H1 (cell line): ENCODE measurements around the gene HMCN1. TPM values are rescaled to one million over a fixed set of nuclear protein-coding genes. Genes with fewer than 3 reads are reported as not detected.

Source experiments
- CTCF ChIA-PET: fragments of 300-600 bp; sonication (Branson Sonifier 250); formaldehyde crosslinking; loops from one replicate; lab custom pipeline; 2021; ENCODE audit not compliant: partially characterized antibody; lab: Charles Lee
- POLR2A ChIA-PET: fragments of 300-600 bp; sonication (Branson Sonifier 250); formaldehyde crosslinking; loops from one replicate; lab custom pipeline; 2021; ENCODE audit warnings: inconsistent platforms; ENCODE audit not compliant: partially characterized antibody; lab: Charles Lee
- DNase-seq, 2 experiments: peaks; one replicate each; pipeline versions ENCODE4 v3.0.0 to v3.0.0-alpha.2; 2010 to 2022; ENCODE audit warnings: low spot score in 2 of 2, low read depth in 1 of 2, mixed read lengths in 1 of 2
- FAIRE-seq: peaks from 2 replicates; lab custom pipeline; 2011; peaks lifted over from hg19 to GRCh38; lab: Jason Lieb, UNC
- H2AFZ ChIP-seq: 2 replicates; pipeline ENCODE4 v1.8.1; 2012; ENCODE audit warnings: low read length, inconsistent platforms
- H2AK5ac ChIP-seq: 2 replicates; pipeline ENCODE4 v1.6.1; 2013; ENCODE audit warnings: low read depth, low read length
- H2BK120ac ChIP-seq: replicated peaks from 2 replicates; pipeline ENCODE3; 2013; ENCODE audit warnings: low read depth, low read length, inconsistent platforms
- H2BK12ac ChIP-seq: 2 replicates; pipeline ENCODE4 v1.6.1; 2013; ENCODE audit warnings: low read depth, low read length
- H2BK15ac ChIP-seq: 2 replicates; pipeline ENCODE4 v1.6.1; 2013; ENCODE audit warnings: low read length
- H2BK20ac ChIP-seq: 2 replicates; pipeline ENCODE4 v1.6.1; 2013; ENCODE audit warnings: low read length
- H2BK5ac ChIP-seq: 2 replicates; pipeline ENCODE4 v1.6.1; 2013; ENCODE audit warnings: low read depth, low read length
- H3K14ac ChIP-seq: 2 replicates; pipeline ENCODE4 v1.6.1; 2013; ENCODE audit warnings: inconsistent platforms; ENCODE audit not compliant: insufficient read length
- H3K18ac ChIP-seq: 2 replicates; pipeline ENCODE4 v1.6.1; 2013; ENCODE audit warnings: low read length; ENCODE audit errors: extremely low read depth
- H3K23ac ChIP-seq: 2 replicates; pipeline ENCODE4 v1.6.1; 2013; ENCODE audit warnings: inconsistent platforms; ENCODE audit not compliant: insufficient read length
- H3K23me2 ChIP-seq: 2 replicates; pipeline ENCODE4 v1.6.1; 2013; ENCODE audit warnings: low read depth, low read length
- H3K27ac ChIP-seq: 2 replicates; pipeline ENCODE4 v1.6.1; 2011; ENCODE audit warnings: low read depth, low read length, inconsistent platforms
- H3K27me3 ChIP-seq, 4 experiments: replicated peaks in 1 of 4; 1 replicate in 1 of 4; 2 replicates in 3 of 4; pipeline versions ENCODE4 v1.6.1 to v1.8.1; 2011 to 2013; ENCODE audit warnings: low read length in 3 of 4, mild to moderate bottlenecking in 3 of 4, inconsistent platforms in 2 of 4, mixed read lengths in 2 of 4, moderate library complexity in 1 of 4; ENCODE audit not compliant: control insufficient read depth in 3 of 4, insufficient read depth in 3 of 4; ENCODE audit errors: extremely low read depth in 1 of 4
- H3K36me3 ChIP-seq, 4 experiments: 2 replicates each; pipeline versions ENCODE4 v1.6.1 to v1.8.1; 2011 to 2013; ENCODE audit warnings: mild to moderate bottlenecking in 4 of 4, low read length in 3 of 4, moderate library complexity in 2 of 4, control low read depth in 1 of 4, inconsistent platforms in 1 of 4; ENCODE audit not compliant: insufficient read depth in 4 of 4, control insufficient read depth in 2 of 4
- H3K4ac ChIP-seq: replicated peaks from 2 replicates; pipeline ENCODE3; 2013; ENCODE audit warnings: low read length, low read depth, mixed read lengths, inconsistent platforms; ENCODE audit not compliant: insufficient read length
- H3K4me1 ChIP-seq, 4 experiments: replicated peaks in 1 of 4; 1 replicate in 1 of 4; 2 replicates in 3 of 4; pipeline versions ENCODE4 v1.6.1 to v1.8.1; 2011 to 2013; ENCODE audit warnings: low read length in 3 of 4, inconsistent platforms in 2 of 4, mixed read lengths in 1 of 4; ENCODE audit not compliant: insufficient read depth in 4 of 4, control insufficient read depth in 3 of 4
- H3K4me2 ChIP-seq, 2 experiments: 2 replicates each; pipeline versions ENCODE4 v1.6.1 to v1.8.1; 2011 to 2013; ENCODE audit warnings: low read depth in 2 of 2, low read length in 2 of 2, control low read depth in 1 of 2, inconsistent platforms in 1 of 2, mild to moderate bottlenecking in 1 of 2; ENCODE audit not compliant: insufficient read depth in 1 of 2
- H3K4me3 ChIP-seq, 4 experiments: fragments of 200-600, 300-600 bp in 1 of 4; sonication (generic), shearing (Covaris generic), sonication (Bioruptor Twin) in 1 of 4; 2 replicates each; pipeline versions ENCODE4 v1.5.1 to v1.8.1; 2011 to 2016; ENCODE audit warnings: low read length in 4 of 4, low read depth in 3 of 4, control low read depth in 2 of 4, inconsistent platforms in 2 of 4, mild to moderate bottlenecking in 2 of 4, mixed read lengths in 1 of 4, moderate library complexity in 1 of 4; ENCODE audit not compliant: insufficient read depth in 2 of 4; ENCODE audit errors: extremely low read depth in 1 of 4
- H3K56ac ChIP-seq: replicated peaks from 2 replicates; pipeline ENCODE3; 2013; ENCODE audit warnings: low read depth, mild to moderate bottlenecking, mixed read lengths, low read length, inconsistent platforms; ENCODE audit not compliant: insufficient read length
- H3K79me1 ChIP-seq: 2 replicates; pipeline ENCODE4 v1.6.1; 2013; ENCODE audit warnings: low read depth, low read length, control low read depth
- H3K79me2 ChIP-seq, 2 experiments: 2 replicates each; pipeline versions ENCODE4 v1.6.1 to v1.8.1; 2012 to 2013; ENCODE audit warnings: low read length in 2 of 2, mild to moderate bottlenecking in 2 of 2, inconsistent platforms in 1 of 2; ENCODE audit not compliant: insufficient read depth in 2 of 2, control insufficient read depth in 1 of 2
- H3K9ac ChIP-seq, 4 experiments: replicated peaks in 1 of 4; 1 replicate in 1 of 4; 2 replicates in 3 of 4; pipeline versions ENCODE4 v1.6.1 to v1.8.1; 2011 to 2013; ENCODE audit warnings: low read depth in 3 of 4, low read length in 3 of 4, control low read depth in 2 of 4, mild to moderate bottlenecking in 2 of 4, moderate library complexity in 2 of 4, inconsistent platforms in 1 of 4; ENCODE audit errors: extremely low read depth in 1 of 4
- H3K9me3 ChIP-seq, 2 experiments: 2 replicates each; pipeline versions ENCODE4 v1.6.1 to v1.8.1; 2012 to 2013; ENCODE audit warnings: mild to moderate bottlenecking in 2 of 2, moderate library complexity in 2 of 2, control low read depth in 1 of 2, inconsistent platforms in 1 of 2, low read depth in 1 of 2, low read length in 1 of 2, mixed read lengths in 1 of 2; ENCODE audit not compliant: insufficient read depth in 2 of 2
- H4K20me1 ChIP-seq, 2 experiments: replicated peaks in 1 of 2; 2 replicates each; pipeline versions ENCODE3 to v1.8.1; 2011 to 2013; ENCODE audit warnings: inconsistent platforms in 2 of 2, low read length in 2 of 2, mild to moderate bottlenecking in 1 of 2; ENCODE audit not compliant: insufficient read depth in 2 of 2, control insufficient read depth in 1 of 2
- H4K5ac ChIP-seq: 2 replicates; pipeline ENCODE4 v1.6.1; 2013; ENCODE audit warnings: low read length, low read depth, mixed read lengths, inconsistent platforms; ENCODE audit not compliant: insufficient read length
- H4K8ac ChIP-seq: 2 replicates; pipeline ENCODE4 v1.8.0; 2013; ENCODE audit warnings: mild to moderate bottlenecking, moderate library complexity, low read length, inconsistent platforms; ENCODE audit not compliant: insufficient read depth; ENCODE audit errors: extremely low read depth
- H4K91ac ChIP-seq: replicated peaks from 2 replicates; pipeline ENCODE3; 2013; ENCODE audit warnings: low read length, mixed read lengths, inconsistent platforms; ENCODE audit not compliant: insufficient read length
- BRCA1 ChIP-seq: IDR thresholded peaks from 2 replicates; pipeline ENCODE4 v1.6.1; 2012; ENCODE audit warnings: low read depth, low read length, improper control_type of control experiment
- CBX5 ChIP-seq: fragments of 300-800, 300-1000 bp; sonication (generic); IDR thresholded peaks from 2 replicates; pipeline ENCODE4 v1.7.1; 2016; ENCODE audit warnings: antibody characterized with exemption, low read length, low read depth
- CEBPB ChIP-seq: IDR thresholded peaks from 2 replicates; pipeline ENCODE4 v1.6.1; 2012; ENCODE audit warnings: low read depth, low read length
- E2F6 ChIP-seq: IDR thresholded peaks from 2 replicates; pipeline ENCODE4 v1.6.1; 2012; ENCODE audit warnings: inconsistent platforms
- EP300 ChIP-seq, 2 experiments: IDR thresholded peaks; 1 replicate in 1 of 2; 2 replicates in 1 of 2; pipeline ENCODE4 v1.6.1; 2011 to 2012; ENCODE audit warnings: low read depth in 2 of 2, low read length in 2 of 2, mild to moderate bottlenecking in 2 of 2, borderline replicate concordance in 1 of 2, inconsistent platforms in 1 of 2, moderate library complexity in 1 of 2
- FOSL1 ChIP-seq: IDR thresholded peaks from 2 replicates; pipeline ENCODE4 v1.6.1; 2011; ENCODE audit warnings: mild to moderate bottlenecking, low read depth, low read length, moderate library complexity; ENCODE audit not compliant: insufficient read depth
- HDAC2 ChIP-seq, 2 experiments: fragments of 300-600 bp in 1 of 2; sonication (generic) in 1 of 2; IDR thresholded peaks; 2 replicates each; pipeline ENCODE4 v1.6.1; 2011 to 2012; ENCODE audit warnings: low read depth in 2 of 2, low read length in 2 of 2, mild to moderate bottlenecking in 2 of 2, moderate library complexity in 2 of 2, borderline replicate concordance in 1 of 2, inconsistent platforms in 1 of 2
- HDAC6 ChIP-seq: IDR thresholded peaks from one replicate; pipeline ENCODE4 v1.7.1; 2012; ENCODE audit warnings: low read depth, mild to moderate bottlenecking, inconsistent platforms, low read length, moderate library complexity
- MAFK ChIP-seq: IDR thresholded peaks from 2 replicates; pipeline ENCODE4 v1.6.1; 2012; ENCODE audit warnings: low read depth, mild to moderate bottlenecking, improper control_type of control experiment, low read length
- RBBP5 ChIP-seq: IDR thresholded peaks from 2 replicates; pipeline ENCODE4 v1.7.1; 2012; ENCODE audit warnings: low read depth, mild to moderate bottlenecking, inconsistent platforms, low read length, moderate library complexity, borderline replicate concordance
- SIRT6 ChIP-seq: IDR thresholded peaks from one replicate; pipeline ENCODE4 v1.7.1; 2012; ENCODE audit warnings: low read length, inconsistent platforms
- SP1 ChIP-seq: IDR thresholded peaks from 2 replicates; pipeline ENCODE4 v1.6.1; 2011; ENCODE audit warnings: low read depth, low read length
- TAF7 ChIP-seq: optimal IDR thresholded peaks from 2 replicates; pipeline ENCODE3; 2011; ENCODE audit warnings: low read depth, mild to moderate bottlenecking, inconsistent platforms, low read length, moderate library complexity, borderline replicate concordance
- YY1 ChIP-seq: IDR thresholded peaks from 2 replicates; pipeline ENCODE4 v1.6.1; 2011; ENCODE audit warnings: low read depth, mild to moderate bottlenecking, low read length
- WGBS, 2 experiments: shearing (Covaris generic) in 1 of 2; methylation state at CpG; one replicate each; pipeline versions ENCODE4 v1.1.6 to v1.1.7; 2013 to 2015; ENCODE audit warnings: low lambda C conversion rate in 2 of 2, mixed read lengths in 2 of 2, inconsistent platforms in 1 of 2, low coverage in 1 of 2, missing lambda C conversion rate in 1 of 2; ENCODE audit not compliant: insufficient replicate concordance in 2 of 2, insufficient coverage in 1 of 2, insufficient read length in 1 of 2; ENCODE audit errors: extremely low coverage in 1 of 2, missing lambda C conversion rate in 1 of 2; 5-methylcytosine and 5-hydroxymethylcytosine counted together
- polyA plus RNA-seq, 7 experiments: library from polyadenylated mRNA; depleted of rRNA in 3 of 7; stranded (reverse) in 5 of 7; unstranded in 2 of 7; fragments of >200 nt in 5 of 7; fragments of 200-250 nt in 2 of 7; gene quantifications; 1 replicate in 5 of 7; 2 replicates in 1 of 7; 4 replicates in 1 of 7; pipeline versions ENCODE4 v1.2.1 to v1.2.3, GENCODE V29; 2011 to 2013; ENCODE audit warnings: missing spikeins in 2 of 7, mixed read lengths in 2 of 7
- total RNA-seq: library from RNA; stranded (reverse); fragmentation: NEBNext Ultra II Directional; extraction: Animal tissue kit (Norgen Biotek cat#: 25700); gene quantifications from 2 replicates; pipeline ENCODE4 v1.2.1, GENCODE V29; 2021

The HMCN1 gene
- total and polyA plus RNA-seq, 2 of the 8 experiments (the other 6 are each of a cell fraction or from before 2014, with no cell fraction given): 13.8 to 14.6 TPM

- Histone ChIP-seq H3K23me2 (no peaks in the 10 kb centered on the region), H3K4me1 (no peaks in the 10 kb centered on the region; a peak in 1 of 7 replicates), H3K4me2 (no peak overlapping the region), H4K20me1 (no peaks in the 10 kb centered on the region), H3K4me3 (no peak overlapping the region), H3K56ac (no peak overlapping the region), H2BK5ac (no peak overlapping the region), H3K4ac (no peak overlapping the region), H3K9ac (no peak overlapping the region), H2BK12ac (no peak overlapping the region), H2BK20ac (no peak overlapping the region), H3K14ac (no peak overlapping the region), H2BK15ac (no peak overlapping the region), H2BK120ac (no peak overlapping the region), H3K79me2 (no peaks in the 10 kb centered on the region), H3K18ac (no peak overlapping the region), H3K23ac (no peak overlapping the region), H3K27ac (no peak overlapping the region), H3K36me3 (no peaks in the 10 kb centered on the region), H3K9me3 (no peaks in the 10 kb centered on the region), H3K79me1 (no peaks in the 10 kb centered on the region), H4K5ac (no peak overlapping the region), H2AFZ (no peak overlapping the region), H4K91ac (no peak overlapping the region), H2AK5ac (no peak overlapping the region), H3K27me3 (no peaks in the 10 kb centered on the region), H4K8ac (no peak overlapping the region)
- FAIRE-seq: no peak
- POLR2A ChIA-PET: no interaction called here
- 70% methylated on average over 1 of the region's 1 CpG; no CpG with 5 or more reads in 1 of the 2 experiments for WGBS, 2 experiments
- no peak for DNase-seq
- CTCF ChIA-PET: no interaction called here
- no peak for TF ChIP-seq CEBPB
- TF ChIP-seq EP300 (IDR thresholded peaks at IDR 0.05; ENCODE audit: borderline replicate concordance in 1 of 2, low read depth in 2 of 2, low read length in 2 of 2): no peak
- no peak for TF ChIP-seq BRCA1
- TF ChIP-seq YY1: no peak
- no peak for TF ChIP-seq FOSL1
- no peak for TF ChIP-seq HDAC2 (IDR thresholded peaks at IDR 0.05; ENCODE audit: borderline replicate concordance in 1 of 2, low read depth in 2 of 2, low read length in 2 of 2)
- TF ChIP-seq TAF7: no peak
- TF ChIP-seq MAFK: no peak
- no peak for TF ChIP-seq HDAC6
- no peak for TF ChIP-seq SIRT6
- no peak for TF ChIP-seq SP1
- TF ChIP-seq RBBP5: no peak
- TF ChIP-seq E2F6: no peak
- TF ChIP-seq CBX5: no peak
Measured at GRCh38 chr1:185837711-185838110, 103.5 kb downstream of the HMCN1 start.
